ENCODE results near the gene ADTRP. TPM values are rescaled to one million over a fixed set of nuclear protein-coding genes. Genes with fewer than 3 reads are reported as not detected.

Gene ADTRP
- polyA plus RNA-seq, 1 donor: 1.2 TPM

DNA sequence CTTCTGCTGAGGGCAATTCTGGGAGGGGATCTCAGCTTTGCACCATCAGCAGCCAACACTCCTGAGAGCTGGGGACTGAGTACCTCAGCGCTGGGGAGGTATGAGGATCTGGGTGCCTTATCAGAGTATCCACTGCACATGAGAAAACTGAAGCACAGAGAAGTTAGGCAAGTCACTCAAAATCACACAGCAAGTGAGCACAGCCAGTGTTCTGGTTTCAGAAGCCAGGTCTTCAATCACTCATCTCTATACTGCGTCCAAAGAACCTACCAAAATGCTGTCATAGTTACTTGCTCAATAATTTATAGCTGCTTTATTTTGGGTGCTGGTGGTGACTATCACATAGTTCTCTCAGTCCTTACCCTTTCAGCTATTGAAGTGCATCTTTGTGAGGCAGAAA, 5.0 kb downstream of the ADTRP start:
- no peak for DNase-seq

DNA sequence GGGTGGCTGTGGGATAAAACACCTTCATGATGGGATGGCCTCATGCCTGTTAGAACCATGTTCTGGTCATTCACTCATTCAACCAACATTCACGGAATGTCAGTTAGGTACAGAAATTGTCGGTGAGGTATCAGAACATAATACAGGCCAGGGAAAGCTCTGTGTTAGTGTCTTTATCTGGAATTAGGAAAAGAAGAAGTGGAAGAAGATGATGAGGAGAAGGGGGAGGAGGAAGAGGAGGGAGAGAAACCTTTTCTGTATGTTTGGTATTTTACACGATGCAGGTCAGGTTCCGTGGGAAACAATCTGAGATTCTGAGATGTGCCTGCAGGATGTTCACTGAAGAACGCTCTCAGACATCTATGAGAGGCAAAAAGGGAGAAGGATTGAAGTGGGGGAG, 5.6 kb downstream of the ADTRP start:
- no peak for DNase-seq

DNA sequence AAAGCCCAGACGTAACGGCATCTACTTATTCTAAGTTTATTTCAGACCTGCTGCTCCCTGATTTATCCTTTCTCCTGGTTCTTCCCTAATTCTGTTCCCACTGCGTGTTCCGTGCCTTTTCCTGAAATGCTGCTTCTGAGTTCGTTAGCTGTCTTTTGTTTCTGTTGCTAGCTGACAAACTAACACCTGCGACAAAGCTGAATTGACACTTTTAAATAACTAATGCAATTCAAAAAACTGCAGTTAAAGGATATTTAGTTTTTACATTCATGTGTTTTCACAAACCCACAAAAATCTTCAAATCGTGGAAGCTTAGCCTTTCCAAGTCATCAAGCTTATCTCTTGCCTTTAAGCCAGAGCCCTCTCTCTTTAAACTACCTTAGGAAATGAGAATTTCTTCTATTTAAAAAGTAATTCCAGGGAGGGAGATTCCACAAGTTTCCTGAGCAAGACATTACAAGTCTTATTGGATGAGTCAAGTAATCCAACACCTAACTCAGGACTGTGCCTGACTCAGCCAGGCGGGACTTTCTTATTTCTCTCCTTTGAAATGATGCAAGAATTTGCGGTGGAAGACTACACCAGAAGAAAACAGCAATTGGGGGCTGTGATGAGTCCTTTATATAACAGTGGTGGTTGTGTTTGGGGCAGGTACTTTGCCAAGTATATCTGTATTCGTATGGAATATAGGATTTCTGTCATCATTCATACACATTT, 6.3 kb downstream of the ADTRP start:
- DNase-seq: no peak

DNA sequence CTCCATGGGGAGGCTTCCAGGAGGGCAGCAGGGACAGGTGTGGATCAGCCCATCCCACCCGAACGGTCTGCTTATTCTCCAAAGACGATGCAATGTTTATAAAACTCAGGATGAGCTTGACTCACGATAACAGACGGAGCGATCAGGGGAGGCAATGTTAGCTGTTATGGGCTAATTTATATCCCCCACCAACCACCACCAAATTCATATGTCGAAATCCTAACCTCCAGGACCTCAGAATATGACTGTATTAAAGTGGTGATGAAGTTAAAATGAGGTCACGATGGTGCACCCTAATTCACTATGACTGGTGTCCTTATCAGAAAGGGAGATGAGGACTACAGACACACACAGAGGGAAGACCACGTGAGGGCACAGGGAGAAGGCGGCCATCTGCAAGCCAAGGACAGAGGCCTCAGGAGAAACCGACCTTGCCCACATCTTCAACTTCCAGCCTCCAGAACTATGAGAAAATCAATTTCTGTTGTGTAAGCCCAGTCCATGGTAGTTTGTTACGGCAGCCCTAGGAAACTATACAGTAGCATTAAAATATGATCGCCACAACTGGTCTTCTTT, 7.0 kb downstream of the ADTRP start:
- DNase-seq: no peak

DNA sequence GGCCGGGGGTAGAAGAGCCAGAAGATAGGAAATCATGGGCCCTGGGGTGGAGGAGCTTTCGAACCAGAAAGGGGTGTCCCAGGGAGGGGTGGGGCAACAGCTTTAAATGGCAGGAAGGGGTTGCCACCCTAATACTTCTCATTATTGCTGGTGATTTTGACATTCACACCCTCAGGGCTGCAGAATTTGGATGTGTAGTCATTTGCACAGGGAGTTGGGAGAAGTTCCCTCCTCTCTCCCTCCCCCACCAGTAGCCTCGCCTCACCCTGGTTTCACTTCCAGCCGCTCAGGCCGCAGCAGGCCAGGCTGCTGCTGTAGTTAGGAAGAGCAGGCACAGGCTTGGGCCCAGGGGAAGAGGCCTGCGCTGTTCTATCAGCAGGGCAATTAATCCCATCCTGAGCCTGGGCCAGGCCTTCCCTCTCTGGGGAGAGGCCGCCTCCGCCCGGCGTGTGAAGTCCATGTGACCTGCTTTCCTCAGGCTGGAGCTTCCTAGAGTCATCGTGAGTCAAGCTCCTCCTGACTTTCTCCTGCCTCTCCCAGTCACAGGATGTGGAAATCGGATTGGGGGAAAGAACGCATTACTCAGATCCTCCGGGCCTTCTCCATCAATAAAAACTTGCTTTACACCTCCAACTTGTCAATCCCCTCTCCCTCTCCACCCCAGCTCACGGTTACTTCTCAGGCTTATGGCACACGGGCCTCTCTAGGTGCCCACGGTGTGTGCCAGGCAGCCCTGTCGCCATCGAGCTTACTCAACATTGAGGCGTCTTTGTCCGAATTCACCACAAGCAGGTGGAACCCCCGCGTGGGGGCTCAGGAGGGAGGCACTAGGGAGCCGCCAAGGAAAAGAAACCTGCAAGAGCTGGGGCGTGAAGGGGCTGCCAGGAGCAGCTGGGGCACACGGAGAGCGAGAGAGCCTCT, 7.8 kb downstream of the ADTRP start:
- DNase-seq: no peak

DNA sequence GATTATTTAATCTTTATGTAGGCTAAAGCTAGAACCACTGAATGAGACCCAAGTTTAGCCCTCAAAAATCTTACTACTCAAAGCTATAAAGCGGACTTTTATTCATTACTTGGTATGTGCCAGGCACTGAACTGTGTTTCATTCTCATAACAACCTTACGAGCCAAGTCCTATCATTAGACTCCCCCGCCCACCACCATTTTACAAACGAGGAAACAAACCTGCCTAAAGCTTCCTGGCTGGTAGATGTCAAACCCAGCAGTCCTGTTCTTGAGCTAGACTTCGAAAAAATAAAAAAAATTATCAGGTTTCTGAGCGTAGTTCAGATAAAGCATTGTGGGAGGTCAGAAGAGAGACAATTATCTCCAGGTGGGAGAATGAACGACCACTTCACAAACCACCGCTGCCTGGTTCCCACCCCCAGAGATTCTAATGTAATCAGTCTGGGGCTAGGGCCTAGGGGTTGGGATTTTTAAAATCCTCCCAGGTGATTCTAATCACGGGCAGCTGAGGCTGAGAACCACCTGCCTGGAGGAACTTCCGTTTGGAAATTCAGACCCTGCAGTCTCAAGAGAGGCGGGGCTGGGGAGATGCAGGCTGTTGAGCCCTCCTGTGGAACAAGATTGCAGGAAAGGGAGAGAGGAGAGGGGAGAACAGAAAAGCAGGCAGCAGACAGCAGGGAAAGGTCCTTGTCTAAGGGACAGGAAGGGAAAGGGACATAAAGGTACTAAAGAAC, 8.6 kb downstream of the ADTRP start:
- no peak for DNase-seq

DNA sequence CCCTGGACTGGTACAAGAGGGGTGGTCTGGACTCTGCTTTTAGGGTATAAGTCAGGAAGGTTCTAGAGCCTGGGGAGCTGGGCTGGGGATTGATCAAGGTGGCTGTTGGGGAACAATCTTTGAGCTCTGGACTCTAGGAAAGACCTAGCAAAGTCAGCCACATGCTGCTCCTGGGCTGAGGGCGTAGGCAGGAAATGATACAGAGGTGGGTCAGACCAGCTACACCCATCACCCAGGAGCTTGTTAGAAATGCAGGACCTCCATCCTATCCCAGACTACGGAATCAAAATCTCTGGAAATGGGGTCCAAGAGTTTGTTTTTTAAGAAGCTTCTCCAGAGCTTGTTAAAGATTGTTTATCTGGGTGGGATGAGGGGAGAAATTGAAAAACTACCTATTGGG, 9.4 kb downstream of the ADTRP start:
- DNase-seq: no peak

DNA sequence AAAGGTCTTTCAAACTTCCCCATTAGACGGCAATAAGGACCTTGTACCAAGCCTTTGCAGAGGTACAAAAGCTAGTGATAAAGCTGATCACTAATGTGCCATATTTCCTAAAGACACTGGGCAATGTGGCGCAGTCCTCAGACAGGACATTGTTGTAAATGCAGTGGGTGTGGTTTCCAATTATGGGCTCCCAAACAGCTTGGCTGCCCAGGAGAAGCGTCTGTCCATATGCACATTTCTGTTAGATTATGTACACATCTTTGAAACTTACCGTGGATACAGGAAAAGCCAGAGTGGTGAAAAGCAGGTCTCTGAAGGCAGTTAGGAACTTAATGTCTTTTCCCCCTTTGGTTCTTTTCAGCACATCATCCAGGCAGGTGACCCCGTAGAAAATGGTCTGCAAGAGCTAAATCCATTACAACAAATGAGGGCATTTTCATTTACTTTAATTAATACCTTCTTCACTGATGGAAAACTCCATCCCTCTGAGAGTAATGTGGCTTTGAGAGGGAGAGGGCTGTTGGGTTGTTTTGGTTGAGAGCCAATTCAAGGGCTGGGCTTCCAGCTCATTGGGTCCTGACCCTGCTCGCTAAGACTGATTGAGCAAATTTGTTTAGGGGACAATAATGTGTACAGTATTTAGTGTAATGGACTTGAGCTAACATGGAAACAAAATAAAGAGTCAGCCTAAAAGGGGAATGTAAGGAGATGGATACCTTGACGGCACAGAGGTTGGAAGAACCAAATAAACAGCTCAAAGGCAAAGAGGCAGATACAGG, 10.4 kb downstream of the ADTRP start:
- DNase-seq: no peak

DNA sequence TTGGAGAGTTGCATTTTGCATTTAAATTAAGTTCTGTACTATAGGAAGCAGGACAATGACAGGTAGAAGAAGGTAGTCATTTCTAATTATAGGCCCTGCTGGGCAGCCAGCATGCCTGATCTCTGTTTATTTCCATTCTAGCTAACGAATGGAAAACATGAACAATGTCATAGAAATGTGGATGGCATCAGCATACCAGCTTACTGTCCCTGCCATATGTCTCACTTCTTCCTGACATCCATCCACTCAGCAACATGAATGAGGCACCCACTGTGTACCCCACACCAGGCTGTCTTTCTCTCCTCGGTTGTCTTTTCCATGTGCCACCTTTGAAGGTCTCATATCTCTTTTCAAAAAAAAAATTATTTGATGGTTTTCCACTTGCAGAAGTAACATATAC, 11.1 kb downstream of the ADTRP start:
- no peak for DNase-seq

DNA sequence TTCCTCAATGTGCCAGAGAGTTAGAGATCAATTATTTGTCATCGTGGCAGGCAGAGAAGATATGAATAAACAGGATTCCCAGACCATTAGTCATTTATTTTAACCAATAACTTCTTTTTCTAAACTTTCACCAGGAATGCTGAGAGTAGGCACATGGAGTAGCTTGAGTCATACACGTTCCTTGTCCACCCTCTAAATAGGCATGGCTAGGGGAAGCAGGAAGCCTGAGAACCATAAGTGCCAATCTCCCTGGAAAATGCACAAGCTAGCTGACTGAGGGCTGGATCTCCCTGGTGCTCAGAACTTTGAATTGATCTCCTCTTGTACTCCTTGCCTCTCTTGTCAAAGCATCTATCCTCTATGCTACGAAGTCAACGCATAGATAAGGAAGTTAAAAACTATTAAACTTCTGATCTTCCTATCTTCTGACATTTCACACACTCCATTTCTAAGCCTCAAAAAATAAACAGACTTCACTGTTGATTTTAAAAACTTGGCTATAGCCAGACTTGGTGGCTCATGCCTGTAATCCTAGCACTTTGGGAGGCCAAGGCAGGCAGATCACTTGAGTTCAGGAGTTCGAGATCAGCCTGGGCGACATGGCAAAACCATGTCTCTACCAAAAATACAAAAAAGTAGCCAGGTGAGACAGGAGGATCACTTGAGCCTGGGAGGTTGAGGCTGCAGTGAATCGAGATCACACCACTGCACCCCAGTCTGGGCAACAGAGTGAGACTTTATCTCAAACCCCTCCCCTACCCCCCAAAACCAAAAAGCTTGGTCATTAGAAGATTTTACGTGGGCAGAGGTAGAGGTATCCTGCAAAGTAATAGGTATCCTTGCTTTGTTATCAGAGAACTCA, 11.8 kb downstream of the ADTRP start:
- DNase-seq: no peak

DNA sequence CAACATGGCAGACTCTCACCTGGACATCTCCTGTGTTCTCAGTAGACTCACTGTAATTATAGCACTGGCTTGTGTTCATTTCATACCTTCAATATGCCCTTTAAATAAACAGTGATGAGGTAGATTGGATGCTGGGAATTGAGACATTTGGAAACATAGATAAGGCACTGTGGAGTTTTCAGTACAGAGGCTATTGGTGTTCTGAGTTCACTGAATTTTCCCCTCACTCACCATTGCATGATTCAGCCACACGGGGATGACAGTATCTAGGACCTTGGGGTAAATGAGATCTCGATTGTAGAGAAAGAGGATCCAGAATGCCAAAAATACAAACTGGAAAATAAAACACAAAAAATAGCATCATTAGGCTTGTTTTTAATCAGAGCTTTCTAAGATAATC, 12.6 kb downstream of the ADTRP start:
- DNase-seq: no peak

DNA sequence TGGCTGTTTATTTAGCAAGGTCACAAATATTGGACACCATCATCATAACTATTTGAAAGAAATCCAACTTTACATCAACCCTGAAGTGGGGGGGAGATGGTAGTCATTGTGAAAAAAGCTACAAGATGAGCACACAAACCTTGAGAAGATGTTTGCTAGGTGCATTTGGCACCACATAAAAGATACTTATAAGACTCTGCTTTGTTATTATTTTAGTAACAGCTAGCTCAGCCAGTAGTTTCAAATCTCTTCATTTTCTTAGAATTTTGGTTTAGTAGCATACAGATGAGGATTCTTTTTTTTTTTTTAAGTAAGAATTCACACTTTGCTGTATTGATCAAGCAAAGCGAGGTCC, 14.4 kb downstream of the ADTRP start:
- no peak for DNase-seq

DNA sequence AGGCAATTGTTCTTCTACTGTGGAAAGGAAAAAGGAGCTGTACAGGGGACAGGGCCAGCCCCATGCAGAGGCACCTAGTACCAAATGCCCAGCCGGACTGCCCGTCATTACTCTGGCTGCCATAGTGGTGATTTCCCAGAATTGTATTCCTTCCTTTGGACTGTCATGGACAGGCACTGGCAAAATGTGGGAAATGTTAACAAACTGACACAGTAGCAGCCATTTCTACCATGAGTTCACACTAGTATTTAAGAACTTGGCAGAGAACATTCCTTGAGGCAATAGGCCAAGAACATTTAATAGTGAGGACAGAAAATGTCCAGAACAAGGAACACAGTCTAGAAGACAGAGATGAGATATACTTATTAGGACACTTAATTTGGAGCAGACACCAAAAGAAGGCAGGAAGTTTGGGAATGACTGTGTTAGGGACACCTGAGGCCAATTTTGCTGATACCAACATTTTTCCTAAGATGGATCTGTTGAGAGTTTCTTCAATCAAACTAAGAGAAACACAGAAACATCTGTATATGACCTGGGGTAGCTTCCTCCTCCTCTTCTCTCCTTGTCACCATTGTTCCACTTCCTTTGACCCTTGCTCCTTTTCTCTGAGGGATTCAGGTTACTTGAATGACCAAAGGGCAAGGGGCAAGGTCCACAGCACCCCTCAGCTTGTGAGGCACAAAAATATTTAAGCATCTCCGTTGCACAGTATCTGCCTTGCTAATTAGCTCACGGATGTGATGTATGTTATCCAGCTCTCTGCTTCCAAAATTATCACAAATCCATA, 14.9 kb downstream of the ADTRP start:
- no peak for DNase-seq

DNA sequence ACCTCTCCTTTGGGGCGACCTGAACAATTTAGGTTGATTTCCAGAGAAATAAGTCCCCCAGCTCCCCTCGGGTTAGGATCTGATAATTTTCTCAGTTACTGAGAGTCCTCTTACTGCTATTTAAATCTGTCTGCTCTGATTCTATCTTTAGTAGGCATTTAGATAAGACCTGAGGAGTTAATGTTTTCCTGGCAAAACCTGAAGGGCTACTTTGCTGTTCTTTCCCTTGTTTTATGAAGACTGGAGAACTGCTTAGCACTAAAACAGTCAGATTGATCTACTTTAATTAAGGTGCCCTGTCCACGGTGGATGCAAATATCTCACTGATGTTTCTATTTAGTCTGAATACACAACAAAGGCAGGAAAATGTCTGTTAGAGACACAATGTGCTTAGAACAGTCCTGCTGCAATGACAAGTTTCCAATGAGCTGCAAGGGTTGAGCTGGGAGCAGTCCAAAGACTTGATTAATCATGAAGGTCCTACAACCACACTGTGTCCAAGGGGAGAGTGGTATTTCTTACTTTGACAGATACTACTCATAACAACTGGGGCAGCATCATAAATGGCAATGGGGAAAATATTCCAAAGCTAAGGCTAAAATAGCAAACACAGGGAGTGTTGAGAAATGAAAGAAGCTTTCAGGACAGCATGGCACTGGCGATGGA, 15.7 kb downstream of the ADTRP start:
- DNase-seq: no peak

DNA sequence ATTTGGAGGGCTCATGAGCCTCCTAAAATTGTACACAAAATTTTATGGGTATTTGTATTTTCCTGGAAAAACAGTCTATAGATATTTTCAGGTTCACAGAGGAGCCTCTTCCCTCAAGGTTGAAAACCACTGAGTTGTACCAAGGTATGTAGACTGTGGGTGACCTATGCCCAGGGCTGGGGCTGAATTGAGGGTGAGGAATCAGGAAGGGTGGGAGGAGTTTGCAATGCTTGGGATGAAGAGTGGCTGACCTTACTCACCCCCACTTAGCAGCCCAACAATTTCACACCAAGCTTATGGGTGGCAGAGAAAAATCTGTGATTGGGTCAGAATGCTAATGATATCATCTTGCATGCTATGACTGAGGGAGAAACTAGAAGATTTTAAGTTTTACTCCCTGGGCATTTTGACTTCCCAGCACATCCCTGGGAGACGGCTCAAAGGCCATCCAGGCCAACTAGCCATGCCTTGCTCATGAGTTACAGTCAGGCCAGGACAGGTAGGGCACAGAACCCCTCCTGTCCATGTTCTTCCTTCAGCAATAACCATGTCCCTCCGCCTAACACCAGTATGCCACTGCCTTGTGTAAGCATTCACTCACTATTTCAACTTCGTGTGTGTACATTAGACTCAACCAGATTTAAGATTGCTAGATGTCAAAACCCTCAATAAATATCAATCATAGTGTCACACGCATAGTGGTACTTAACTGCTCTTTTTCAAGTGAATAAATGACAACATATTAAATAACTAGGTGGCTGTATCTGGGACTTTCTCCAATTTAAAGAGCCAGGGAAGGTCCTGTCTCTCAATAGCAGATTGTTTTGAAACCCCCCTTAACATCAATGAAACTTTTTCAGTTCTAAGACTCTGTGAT, 16.6 kb downstream of the ADTRP start:
- DNase-seq: no peak

DNA sequence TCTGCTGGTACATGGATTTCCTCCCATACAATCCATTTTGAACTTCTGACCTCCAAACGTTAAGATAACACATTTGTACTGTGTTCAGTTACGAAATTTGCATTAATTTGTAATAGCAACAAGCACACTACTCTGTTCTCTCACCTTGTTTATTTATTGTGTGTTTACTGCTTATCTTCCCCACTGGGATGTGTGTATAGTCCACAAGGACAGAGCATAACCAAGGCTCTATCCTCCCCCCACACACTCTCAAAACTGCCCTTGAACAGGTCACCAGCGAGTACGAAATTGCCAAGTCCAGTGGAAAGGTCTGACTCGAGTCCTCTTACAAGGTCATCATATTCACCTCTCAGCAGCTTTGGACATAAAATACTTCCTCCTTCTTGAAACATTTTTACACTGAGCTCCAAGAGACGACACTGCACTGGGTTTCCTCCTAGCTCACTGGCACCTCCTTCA, 18.6 kb downstream of the ADTRP start:
- no peak for DNase-seq

DNA sequence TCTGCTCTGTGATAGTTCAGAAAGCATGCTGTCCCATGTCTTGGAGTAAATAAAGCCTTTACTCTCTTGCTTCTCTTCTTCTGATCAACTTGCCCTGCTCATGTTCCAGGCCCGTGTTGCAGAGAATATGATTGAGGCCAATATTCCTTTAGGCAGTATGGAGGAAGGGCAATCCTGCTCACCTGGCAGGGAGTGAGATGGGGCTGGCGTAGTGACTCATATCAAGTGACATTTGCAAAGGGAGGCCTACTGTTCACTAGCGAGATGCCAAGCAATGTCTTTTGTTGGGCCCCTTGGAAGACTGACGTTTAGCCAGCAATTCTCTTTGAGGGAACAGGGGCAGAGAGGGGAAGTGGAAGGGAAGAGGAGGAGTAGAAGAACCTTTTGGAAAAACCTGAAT, 19.7 kb downstream of the ADTRP start:
- no peak for DNase-seq

DNA sequence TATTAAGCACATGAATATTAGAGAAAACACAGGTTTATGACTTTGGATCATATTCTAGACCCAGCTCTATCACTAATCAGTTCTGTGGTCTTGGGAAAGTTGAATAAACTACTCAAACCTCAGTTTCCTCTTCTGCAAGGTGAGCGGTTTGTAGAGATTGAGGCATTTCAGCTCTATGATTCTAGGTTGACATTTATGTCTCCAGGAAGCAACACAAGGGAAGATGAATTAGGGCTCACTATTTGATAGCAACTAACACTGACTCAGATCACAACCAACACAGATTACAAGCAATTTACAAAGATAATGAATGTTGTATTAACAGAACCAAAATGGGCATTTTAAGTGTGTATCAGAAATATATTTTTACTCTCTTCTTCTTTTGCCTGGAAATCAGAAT, 21.9 kb downstream of the ADTRP start:
- no peak for DNase-seq

Measured in left kidney (tissue), 2 donors.